Measurements from ENCODE around the gene KBTBD2. TPM values are rescaled to one million over a fixed set of nuclear protein-coding genes. Genes with fewer than 3 reads are reported as not detected.
"Not testable (repeated sequence)": the region's sequence is repeated elsewhere in the genome, so short reads cannot be mapped to it uniquely, and the experiment has no call there.

The KBTBD2 gene
- total and polyA plus RNA-seq, 2 of the 4 experiments (the other 2 are of a cell fraction): 13.2 to 32.3 TPM

DNA sequence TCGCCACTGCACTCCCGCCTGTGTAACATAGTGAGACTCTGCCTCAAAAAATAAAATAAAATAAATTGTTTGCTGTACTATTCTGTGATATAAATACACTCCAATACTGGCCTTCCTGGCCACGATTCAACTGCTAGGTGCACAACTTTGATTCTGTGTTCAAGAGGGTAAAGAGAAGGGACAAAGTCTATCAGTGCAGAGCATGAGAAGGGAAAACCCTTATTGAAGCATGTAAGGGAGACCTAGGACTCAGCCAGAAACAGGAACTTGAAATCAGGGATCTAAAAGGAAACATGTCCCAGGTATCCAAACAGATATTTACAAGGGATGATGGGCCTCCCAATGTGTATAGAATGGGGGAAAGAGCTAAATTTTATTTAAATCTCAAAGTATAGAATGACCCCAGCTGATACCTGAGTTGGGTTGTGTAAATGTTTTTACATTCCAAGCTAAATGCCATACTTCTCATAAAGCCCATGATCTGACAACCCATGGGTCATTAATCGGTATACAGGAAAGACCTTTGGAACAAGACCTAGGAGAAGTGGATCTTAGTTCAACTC, 9.0 kb upstream of the KBTBD2 start:
- intact Hi-C loops (cut with micrococcal nuclease) (no loop called here), in situ Hi-C loops (cut with MboI; ENCODE audit: low sequenced_read_pairs) (no loop called here), dilution Hi-C loops (cut with HindIII; ENCODE audit: low sequenced_read_pairs, unreplicated experiment) (no loop called here)
- no peak overlapping the region for H3K27ac ChIP-seq (ENCODE audit: insufficient read depth, low read length)
- H2BK15ac ChIP-seq (ENCODE audit: low read depth, low read length): no peak overlapping the region
- H3K56ac ChIP-seq (ENCODE audit: extremely low read depth, insufficient read depth, low read length): no peak overlapping the region
- no peak overlapping the region for H3K18ac ChIP-seq (ENCODE audit: low read depth, low read length)
- no peaks in the 10 kb centered on the region for H3K79me1 ChIP-seq (ENCODE audit: low read depth in 1 of 2, low read length in 2 of 2)
- H3K36me3 ChIP-seq (ENCODE audit: control insufficient read depth, insufficient read depth, low read length): no peaks in the 10 kb centered on the region
- H3K23ac ChIP-seq (ENCODE audit: low read depth, low read length): no peak overlapping the region
- no peak overlapping the region for H3K14ac ChIP-seq (replicated peaks; ENCODE audit: low read depth, low read length)
- H2BK120ac ChIP-seq (ENCODE audit: low read depth, low read length): no peak overlapping the region
- DNase-seq (no peak), ATAC-seq (ENCODE audit: low read depth) (no peak)
- no peaks in the 10 kb centered on the region for H3K4me1 ChIP-seq (ENCODE audit: control insufficient read depth, insufficient read depth, low read length)
- no peak overlapping the region for H2AK9ac ChIP-seq (replicated peaks; ENCODE audit: low read depth, low read length, poor library complexity)
- H2AK5ac ChIP-seq (ENCODE audit: low read depth, low read length): no peak overlapping the region
- TF ChIP-seq MAFK (IDR thresholded peaks at IDR 0.05; ENCODE audit: low read depth, low read length) (no peak), CEBPB (IDR thresholded peaks at IDR 0.05; ENCODE audit: low read depth, low read length) (no peak), BHLHE40 (IDR thresholded peaks at IDR 0.05; ENCODE audit: low read depth, low read length) (no peak), MAZ (IDR thresholded peaks at IDR 0.05; ENCODE audit: borderline replicate concordance, low read depth, low read length) (no peak), NFE2L2 (IDR thresholded peaks at IDR 0.05; ENCODE audit: low read depth, low read length) (no peak), CHD1 (IDR thresholded peaks at IDR 0.05; ENCODE audit: low read depth, low read length) (no peak), RFX5 (IDR thresholded peaks at IDR 0.05; ENCODE audit: low read depth, low read length) (no peak), USF2 (IDR thresholded peaks at IDR 0.05; ENCODE audit: low read depth, low read length) (no peak)
- no peak overlapping the region for H3K4me2 ChIP-seq (ENCODE audit: low read depth, low read length)
- no peak overlapping the region for H3K4ac ChIP-seq (ENCODE audit: low read depth, low read length)
- no peaks in the 10 kb centered on the region for H4K20me1 ChIP-seq (ENCODE audit: insufficient read depth, low read length)
- H3K4me3 ChIP-seq (ENCODE audit: insufficient read depth, low read depth, low read length): no peak overlapping the region
- H4K5ac ChIP-seq (ENCODE audit: low read depth, low read length): no peak overlapping the region
- no peaks in the 10 kb centered on the region for H3K9me3 ChIP-seq (ENCODE audit: control insufficient read depth, insufficient read depth, low read length)
- WGBS, 2 experiments (ENCODE audit: extremely low coverage in 2 of 2, insufficient read length in 1 of 2): no CpG with 5 or more reads among the region's 4 CpGs
- no peak overlapping the region for H4K91ac ChIP-seq (ENCODE audit: insufficient read depth, low read depth, low read length)
- H4K8ac ChIP-seq (ENCODE audit: low read depth in 2 of 2, low read length in 2 of 2): no peak overlapping the region
- ChIA-PET POLR2A (ENCODE audit: unreplicated experiment) (no interaction called here), CTCF (interaction anchor here (0.8 kb wide), 1 partner anchor 149 kb away, joined by 3 read pairs; no protein-coding TSS in a partner anchor)
- no peaks in the 10 kb centered on the region for H3K9me1 ChIP-seq (ENCODE audit: insufficient read depth, low read length)
- no peak overlapping the region for H3K9ac ChIP-seq (ENCODE audit: low read depth, low read length)
- no peaks in the 10 kb centered on the region for H3K27me3 ChIP-seq (ENCODE audit: control insufficient read depth, insufficient read depth, low read length)
- H2BK5ac ChIP-seq (ENCODE audit: low read depth, low read length, poor library complexity, severe bottlenecking): no peak overlapping the region
- BruUV-seq (replicated peaks): no TSS peak
- no peak overlapping the region for H2BK20ac ChIP-seq (ENCODE audit: low read depth, low read length)
- no peak overlapping the region for H2AFZ ChIP-seq (replicated peaks; ENCODE audit: low read length, poor library complexity)

DNA sequence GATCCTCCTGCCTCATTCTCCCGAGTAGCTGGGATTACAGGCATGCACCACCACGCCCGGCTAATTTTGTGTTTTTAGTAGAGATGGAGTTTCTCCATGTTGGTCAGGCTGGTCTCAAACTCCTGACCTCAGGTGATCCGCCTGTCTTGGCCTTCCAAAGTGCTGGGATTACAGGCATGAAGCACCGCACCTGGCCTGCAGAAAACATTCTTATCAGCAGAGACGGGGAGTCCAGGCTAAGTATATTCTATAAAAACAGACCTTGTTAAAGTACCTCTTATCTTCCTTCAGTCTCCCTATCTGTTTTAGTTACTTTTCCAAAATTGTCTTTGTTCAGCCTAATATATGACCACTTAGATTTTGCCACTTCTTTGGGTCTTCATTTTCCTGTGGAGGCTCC, 5.8 kb upstream of the KBTBD2 start:
- H2AFZ ChIP-seq (replicated peaks; ENCODE audit: low read length, poor library complexity); H2BK20ac ChIP-seq (ENCODE audit: low read depth, low read length); H4K91ac ChIP-seq (ENCODE audit: insufficient read depth, low read depth, low read length); H3K9ac ChIP-seq (ENCODE audit: low read depth, low read length); H3K4me1 ChIP-seq (ENCODE audit: control insufficient read depth, insufficient read depth, low read length); H4K20me1 ChIP-seq (ENCODE audit: insufficient read depth, low read length); H3K27me3 ChIP-seq (ENCODE audit: control insufficient read depth, insufficient read depth, low read length); H3K56ac ChIP-seq (ENCODE audit: extremely low read depth, insufficient read depth, low read length); BruUV-seq (replicated peaks); H2BK5ac ChIP-seq (ENCODE audit: low read depth, low read length, poor library complexity, severe bottlenecking); H3K18ac ChIP-seq (ENCODE audit: low read depth, low read length); H2AK5ac ChIP-seq (ENCODE audit: low read depth, low read length); H3K14ac ChIP-seq (replicated peaks; ENCODE audit: low read depth, low read length); in situ Hi-C loops (cut with MboI; ENCODE audit: low sequenced_read_pairs); POLR2A ChIA-PET (ENCODE audit: unreplicated experiment); H3K23ac ChIP-seq (ENCODE audit: low read depth, low read length); H3K9me1 ChIP-seq (ENCODE audit: insufficient read depth, low read length); DNase-seq; H3K79me1 ChIP-seq (ENCODE audit: low read depth in 1 of 2, low read length in 2 of 2); H3K4me2 ChIP-seq (ENCODE audit: low read depth, low read length); H3K9me3 ChIP-seq (ENCODE audit: control insufficient read depth, insufficient read depth, low read length); H4K5ac ChIP-seq (ENCODE audit: low read depth, low read length); intact Hi-C loops (cut with micrococcal nuclease); H2BK120ac ChIP-seq (ENCODE audit: low read depth, low read length); H3K27ac ChIP-seq (ENCODE audit: insufficient read depth, low read length); ATAC-seq (ENCODE audit: low read depth); CTCF ChIA-PET; H2AK9ac ChIP-seq (replicated peaks; ENCODE audit: low read depth, low read length, poor library complexity); H3K4me3 ChIP-seq (ENCODE audit: insufficient read depth, low read depth, low read length); H3K36me3 ChIP-seq (ENCODE audit: control insufficient read depth, insufficient read depth, low read length); H3K4ac ChIP-seq (ENCODE audit: low read depth, low read length); H2BK15ac ChIP-seq (ENCODE audit: low read depth, low read length); dilution Hi-C loops (cut with HindIII; ENCODE audit: low sequenced_read_pairs, unreplicated experiment); H4K8ac ChIP-seq (ENCODE audit: low read depth in 2 of 2, low read length in 2 of 2): not testable (repeated sequence)
- no CpG with 5 or more reads among the region's 6 CpGs for WGBS, 2 experiments (ENCODE audit: extremely low coverage in 2 of 2, insufficient read length in 1 of 2)
